ENCODE results near the gene PBX2. TPM values are rescaled to one million over a fixed set of nuclear protein-coding genes. Genes with fewer than 3 reads are reported as not detected.

The PBX2 gene
- total RNA-seq, 1 experiment from 2014 or later = 176 TPM

- H3K23ac ChIP-seq (ENCODE audit: insufficient read length, low read depth, low read length) = no peak within 1 kb of the TSS
- H2BK20ac ChIP-seq (ENCODE audit: low read depth, low read length, poor library complexity, severe bottlenecking) = no peak within 1 kb of the TSS
- H3K27ac Mint-ChIP-seq = peak within 1 kb of the TSS in 1 of 3 experiments; percentile 19; a peak in 2 of 7 replicates
- H3K4me1 ChIP-seq (ENCODE audit: insufficient read depth, low read length) = no peaks in the 10 kb centered on the region
- no peak within 1 kb of the TSS for H2BK15ac ChIP-seq (ENCODE audit: low read depth, low read length)
- H3K27ac ChIP-seq (ENCODE audit: insufficient read length, low read depth, low read length) = no peak within 1 kb of the TSS
- H3K36me3 Mint-ChIP-seq (ENCODE audit: insufficient read depth in 1 of 3, low read depth in 3 of 3) = peaks cover 31 to 83% (median 70%) of the 10 kb centered on the region in 3 experiments
- no peaks in the 10 kb centered on the region for H3K9me3 ChIP-seq (ENCODE audit: control insufficient read depth, low read depth, low read length)
- H4K20me1 ChIP-seq (ENCODE audit: control insufficient read depth, insufficient read depth, insufficient read length) = no peaks in the 10 kb centered on the region
- peaks cover 3% of the 10 kb centered on the region; the same call in 1 of the 2 replicates for H3K79me2 ChIP-seq (ENCODE audit: insufficient read depth, low read length)
- H3K4me1 Mint-ChIP-seq = peaks cover 18 to 32% of the 10 kb centered on the region in 2 experiments
- H2BK120ac ChIP-seq (ENCODE audit: low read depth, low read length, poor library complexity, severe bottlenecking) = no peak within 1 kb of the TSS
- no peak within 1 kb of the TSS for H3K4me3 Mint-ChIP-seq
- H3K79me1 ChIP-seq (ENCODE audit: insufficient read depth, low read depth, low read length, poor library complexity, severe bottlenecking) = no peaks in the 10 kb centered on the region
- no peak within 1 kb of the TSS for H2BK12ac ChIP-seq (ENCODE audit: insufficient read length, low read depth, low read length)
- H3K27me3 ChIP-seq (ENCODE audit: insufficient read depth, low read length) = no peaks in the 10 kb centered on the region
- no peak within 1 kb of the TSS for H3K9ac ChIP-seq (ENCODE audit: extremely low read depth, insufficient read length, low read length)
- no peak within 1 kb of the TSS for H3K14ac ChIP-seq (ENCODE audit: insufficient read depth, low read length)
- no peak within 1 kb of the TSS for H4K91ac ChIP-seq (ENCODE audit: insufficient read length, low read depth, low read length)
- no peak within 1 kb of the TSS for H3K4ac ChIP-seq (ENCODE audit: low read depth, low read length)
- no peak within 1 kb of the TSS for H2AK5ac ChIP-seq (ENCODE audit: insufficient read length, low read length)
- no peak within 1 kb of the TSS for H3K56ac ChIP-seq (ENCODE audit: insufficient read length, low read depth, low read length)
- no peak within 1 kb of the TSS for H3K4me2 ChIP-seq (ENCODE audit: insufficient read depth, insufficient read length, low read length)
- WGBS (ENCODE audit: extremely low coverage, insufficient read length, low lambda C conversion rate) = no CpG with 5 or more reads among the region's 6 CpGs
- TF ChIP-seq, protein P1, sequence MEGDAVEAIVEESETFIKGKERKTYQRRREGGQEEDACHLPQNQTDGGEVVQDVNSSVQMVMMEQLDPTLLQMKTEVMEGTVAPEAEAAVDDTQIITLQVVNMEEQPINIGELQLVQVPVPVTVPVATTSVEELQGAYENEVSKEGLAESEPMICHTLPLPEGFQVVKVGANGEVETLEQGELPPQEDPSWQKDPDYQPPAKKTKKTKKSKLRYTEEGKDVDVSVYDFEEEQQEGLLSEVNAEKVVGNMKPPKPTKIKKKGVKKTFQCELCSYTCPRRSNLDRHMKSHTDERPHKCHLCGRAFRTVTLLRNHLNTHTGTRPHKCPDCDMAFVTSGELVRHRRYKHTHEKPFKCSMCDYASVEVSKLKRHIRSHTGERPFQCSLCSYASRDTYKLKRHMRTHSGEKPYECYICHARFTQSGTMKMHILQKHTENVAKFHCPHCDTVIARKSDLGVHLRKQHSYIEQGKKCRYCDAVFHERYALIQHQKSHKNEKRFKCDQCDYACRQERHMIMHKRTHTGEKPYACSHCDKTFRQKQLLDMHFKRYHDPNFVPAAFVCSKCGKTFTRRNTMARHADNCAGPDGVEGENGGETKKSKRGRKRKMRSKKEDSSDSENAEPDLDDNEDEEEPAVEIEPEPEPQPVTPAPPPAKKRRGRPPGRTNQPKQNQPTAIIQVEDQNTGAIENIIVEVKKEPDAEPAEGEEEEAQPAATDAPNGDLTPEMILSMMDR (conservative IDR thresholded peaks at IDR 0.05) = no peak
- peaks cover 2% of the 10 kb centered on the region for H3K23me2 ChIP-seq (ENCODE audit: insufficient read length, low read depth, low read length, poor library complexity, severe bottlenecking)
- no peak for DNase-seq
- H2BK5ac ChIP-seq (ENCODE audit: insufficient read length, low read length) = no peak within 1 kb of the TSS
- no peaks in the 10 kb centered on the region; a peak in 1 of 5 replicates for H3K9me3 Mint-ChIP-seq
- no peak within 1 kb of the TSS for H3T11ph ChIP-seq (ENCODE audit: low read length)
- H3K27me3 Mint-ChIP-seq (ENCODE audit: low read depth) = no peaks in the 10 kb centered on the region; the same call in 1 of the 2 replicates
- H2AFZ ChIP-seq (ENCODE audit: low read length) = no peak within 1 kb of the TSS
- no peak within 1 kb of the TSS for H4K8ac ChIP-seq (replicated peaks; ENCODE audit: insufficient read length, low read depth, low read length)
- no peak within 1 kb of the TSS for H3K18ac ChIP-seq (ENCODE audit: insufficient read length, low read depth, low read length)
- H4K5ac ChIP-seq (ENCODE audit: insufficient read length, low read depth, low read length) = no peak within 1 kb of the TSS
Observed at GRCh38 chr6:32184084-32184640, 5.8 kb downstream of the PBX2 start, which contains the start of gene AGER. TSS of gene AGER (minus strand) at chr6:32184253. CDS start at chr6:32184222, 31 bp downstream.
